H9 (cell line): ENCODE measurements around the gene HABP4. TPM values are rescaled to one million over a fixed set of nuclear protein-coding genes. Genes with fewer than 3 reads are reported as not detected.

Experiments used
- DNase-seq: peaks from one replicate; pipeline ENCODE4 v3.0.0-alpha.2; 2017
- H2AFZ ChIP-seq: one replicate; pipeline ENCODE4 v1.6.1; 2013; ENCODE audit warnings: mild to moderate bottlenecking, low read length, control low read depth, moderate library complexity
- H2AK5ac ChIP-seq: 2 replicates; pipeline ENCODE4 v1.6.1; 2013; ENCODE audit warnings: low read length, control low read depth, mixed read lengths; ENCODE audit not compliant: insufficient read length
- H2BK120ac ChIP-seq: one replicate; pipeline ENCODE4 v1.6.1; 2013; ENCODE audit warnings: low read depth, mild to moderate bottlenecking, low read length, control low read depth, inconsistent platforms; ENCODE audit not compliant: poor library complexity, severe bottlenecking
- H2BK12ac ChIP-seq: 2 replicates; pipeline ENCODE4 v1.6.1; 2013; ENCODE audit warnings: low read length, control low read depth, mixed read lengths, low read depth; ENCODE audit not compliant: insufficient read length
- H2BK15ac ChIP-seq: 2 replicates; pipeline ENCODE4 v1.6.1; 2013; ENCODE audit warnings: low read depth, low read length, control low read depth
- H2BK20ac ChIP-seq: one replicate; pipeline ENCODE4 v1.6.1; 2013; ENCODE audit warnings: low read depth, mild to moderate bottlenecking, low read length, control low read depth, inconsistent platforms; ENCODE audit not compliant: poor library complexity, severe bottlenecking
- H2BK5ac ChIP-seq: 2 replicates; pipeline ENCODE4 v1.6.1; 2013; ENCODE audit warnings: low read length, control low read depth, mixed read lengths; ENCODE audit not compliant: insufficient read length
- H3K14ac ChIP-seq: 2 replicates; pipeline ENCODE4 v1.6.1; 2013; ENCODE audit warnings: low read length, control low read depth; ENCODE audit not compliant: insufficient read depth
- H3K18ac ChIP-seq: 2 replicates; pipeline ENCODE4 v1.6.1; 2013; ENCODE audit warnings: low read depth, mild to moderate bottlenecking, mixed read lengths, low read length, control low read depth; ENCODE audit not compliant: insufficient read length
- H3K23ac ChIP-seq: 2 replicates; pipeline ENCODE4 v1.6.1; 2013; ENCODE audit warnings: low read length, control low read depth, mixed read lengths, low read depth; ENCODE audit not compliant: insufficient read length
- H3K23me2 ChIP-seq: 2 replicates; pipeline ENCODE4 v1.6.1; 2013; ENCODE audit warnings: low read depth, mild to moderate bottlenecking, mixed read lengths, low read length, control low read depth; ENCODE audit not compliant: insufficient read length, poor library complexity, severe bottlenecking
- H3K27ac ChIP-seq: 2 replicates; pipeline ENCODE4 v1.5.1; 2013; ENCODE audit warnings: low read length, control low read depth, mixed read lengths, low read depth; ENCODE audit not compliant: insufficient read length
- H3K27me3 ChIP-seq: 2 replicates; pipeline ENCODE4 v1.6.1; 2013; ENCODE audit warnings: low read length, control low read depth, inconsistent platforms; ENCODE audit not compliant: insufficient read depth
- H3K4ac ChIP-seq: 2 replicates; pipeline ENCODE4 v1.6.1; 2013; ENCODE audit warnings: low read depth, mild to moderate bottlenecking, control low read depth, inconsistent platforms, low read length, moderate library complexity
- H3K4me1 ChIP-seq: 2 replicates; pipeline ENCODE4 v1.6.1; 2013; ENCODE audit warnings: low read length, control low read depth, inconsistent platforms; ENCODE audit not compliant: insufficient read depth
- H3K4me2 ChIP-seq: 2 replicates; pipeline ENCODE4 v1.6.1; 2013; ENCODE audit warnings: low read length, control low read depth, mixed read lengths; ENCODE audit not compliant: insufficient read length, insufficient read depth
- H3K56ac ChIP-seq: 2 replicates; pipeline ENCODE4 v1.6.1; 2013; ENCODE audit warnings: low read depth, mild to moderate bottlenecking, mixed read lengths, low read length, control low read depth; ENCODE audit not compliant: insufficient read length
- H3K79me1 ChIP-seq: 2 replicates; pipeline ENCODE4 v1.6.1; 2013; ENCODE audit warnings: low read depth, mild to moderate bottlenecking, moderate library complexity, low read length, control low read depth, inconsistent platforms; ENCODE audit not compliant: insufficient read depth, poor library complexity, severe bottlenecking
- H3K79me2 ChIP-seq: 2 replicates; pipeline ENCODE4 v1.6.1; 2013; ENCODE audit warnings: low read length, control low read depth, inconsistent platforms; ENCODE audit not compliant: insufficient read depth
- H3K9ac ChIP-seq: 2 replicates; pipeline ENCODE4 v1.6.1; 2013; ENCODE audit warnings: low read length, control low read depth, mixed read lengths; ENCODE audit not compliant: insufficient read length; ENCODE audit errors: extremely low read depth
- H3K9me3 ChIP-seq: one replicate; pipeline ENCODE4 v1.6.1; 2013; ENCODE audit warnings: low read depth, low read length, inconsistent platforms; ENCODE audit not compliant: control insufficient read depth
- H3T11ph ChIP-seq: one replicate; pipeline ENCODE4 v1.6.1; 2013; ENCODE audit warnings: mild to moderate bottlenecking, low read length, control low read depth, inconsistent platforms
- H4K20me1 ChIP-seq: one replicate; pipeline ENCODE4 v1.6.1; 2013; ENCODE audit not compliant: control insufficient read depth, insufficient read length, insufficient read depth
- H4K5ac ChIP-seq: 2 replicates; pipeline ENCODE4 v1.6.1; 2013; ENCODE audit warnings: low read depth, mild to moderate bottlenecking, mixed read lengths, low read length, control low read depth; ENCODE audit not compliant: insufficient read length
- H4K8ac ChIP-seq: replicated peaks from 2 replicates; pipeline ENCODE4 v1.6.1; 2013; ENCODE audit warnings: low read length, control low read depth, mixed read lengths, low read depth; ENCODE audit not compliant: insufficient read length
- H4K91ac ChIP-seq: 2 replicates; pipeline ENCODE4 v1.6.1; 2013; ENCODE audit warnings: low read depth, mild to moderate bottlenecking, moderate library complexity, mixed read lengths, low read length, control low read depth; ENCODE audit not compliant: insufficient read length
- H3K27ac Mint-ChIP-seq, 3 experiments: 2 replicates in 2 of 3; 3 replicates in 1 of 3; pipeline ENCODE4 v1.8.0; 2020 to 2021; ENCODE audit warnings: mixed read lengths in 3 of 3, mild to moderate bottlenecking in 1 of 3, moderate library complexity in 1 of 3
- H3K27me3 Mint-ChIP-seq: 2 replicates; pipeline ENCODE4 v1.8.0; 2021; ENCODE audit warnings: low read depth, mild to moderate bottlenecking, moderate library complexity, mixed read lengths
- H3K36me3 Mint-ChIP-seq, 3 experiments: 2 replicates in 2 of 3; 3 replicates in 1 of 3; pipeline ENCODE4 v1.8.0; 2020 to 2021; ENCODE audit warnings: low read depth in 3 of 3, mixed read lengths in 3 of 3; ENCODE audit not compliant: insufficient read depth in 1 of 3
- H3K4me1 Mint-ChIP-seq, 2 experiments: 2 replicates each; pipeline ENCODE4 v1.8.0; 2020; ENCODE audit warnings: mixed read lengths in 2 of 2
- H3K4me3 Mint-ChIP-seq, 2 experiments: 2 replicates in 1 of 2; 3 replicates in 1 of 2; pipeline ENCODE4 v1.8.0; 2020 to 2021; ENCODE audit warnings: mild to moderate bottlenecking in 2 of 2, mixed read lengths in 2 of 2, moderate library complexity in 1 of 2
- H3K9me3 Mint-ChIP-seq, 2 experiments: 2 replicates in 1 of 2; 3 replicates in 1 of 2; pipeline ENCODE4 v1.8.0; 2020; ENCODE audit warnings: mild to moderate bottlenecking in 2 of 2, mixed read lengths in 2 of 2, moderate library complexity in 1 of 2
- WGBS: extraction: QIAGEN DNeasy Blood & Tissue Kit; methylation state at CpG from one replicate; pipeline ENCODE4 v1.1.7; 2013; ENCODE audit warnings: missing lambda C conversion rate, low lambda C conversion rate, mixed read lengths; ENCODE audit not compliant: insufficient read length; ENCODE audit errors: extremely low coverage; 5-methylcytosine and 5-hydroxymethylcytosine counted together
- total RNA-seq: library from RNA; stranded (reverse); gene quantifications from 2 replicates; pipeline ENCODE4 v1.2.1, GENCODE V29; 2021
- TF ChIP-seq, protein P1 (sequence below): fragments of 200-600 bp; sonication (generic); conservative IDR thresholded peaks from 3 replicates; pipeline ENCODE4 v1.8.0; 2021; ENCODE audit warnings: antibody characterized with exemption, mild to moderate bottlenecking

Gene HABP4
- total RNA-seq, 1 experiment from 2014 or later = 7.5 TPM

DNA sequence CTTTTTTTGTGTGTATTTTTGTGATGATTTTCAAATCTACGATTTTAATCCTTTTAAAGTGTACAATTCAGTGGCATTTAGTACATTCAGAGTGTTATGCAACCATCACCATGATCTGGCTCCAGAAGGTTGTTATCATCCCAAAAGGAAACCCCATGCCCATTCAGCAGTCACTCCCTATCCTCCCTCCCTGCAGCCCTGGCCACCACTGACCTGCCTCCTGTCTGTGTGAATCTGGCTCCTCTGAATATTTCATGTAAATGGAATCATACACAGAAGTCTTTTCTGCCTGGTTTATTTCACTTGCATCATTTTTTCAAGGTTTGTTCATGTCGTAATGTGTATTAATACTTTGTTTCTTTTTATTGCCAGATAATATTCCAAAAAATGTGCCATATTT is 32.5 kb downstream of the HABP4 start:
- Histone ChIP-seq H2BK5ac (no peak overlapping the region), H2BK120ac (no peak overlapping the region), H3K27me3 (no peaks in the 10 kb centered on the region), H2AFZ (no peak overlapping the region), H2AK5ac (no peak overlapping the region), H3K9ac (no peak overlapping the region), H3K4me1 (no peaks in the 10 kb centered on the region), H3K4me2 (no peak overlapping the region), H3K14ac (no peak overlapping the region), H2BK15ac (no peak overlapping the region), H4K5ac (no peak overlapping the region), H3T11ph (no peak overlapping the region), H3K79me1 (no peaks in the 10 kb centered on the region), H4K20me1 (no peaks in the 10 kb centered on the region), H2BK20ac (no peak overlapping the region), H4K8ac (no peak overlapping the region), H3K23me2 (no peaks in the 10 kb centered on the region), H4K91ac (no peak overlapping the region), H2BK12ac (no peak overlapping the region), H3K56ac (no peak overlapping the region), H3K4ac (no peak overlapping the region), H3K79me2 (no peaks in the 10 kb centered on the region), H3K9me3 (no peaks in the 10 kb centered on the region), H3K27ac (no peak overlapping the region), H3K23ac (no peak overlapping the region), H3K18ac (no peak overlapping the region)
- WGBS = no CpG with 5 or more reads among the region's 2 CpGs
- Mint-ChIP-seq H3K36me3 (peaks cover 3 to 30% (median 18%) of the 10 kb centered on the region in 3 experiments; a peak in 6 of 7 replicates), H3K4me3 (no peak overlapping the region), H3K27ac (no peak overlapping the region), H3K27me3 (no peaks in the 10 kb centered on the region), H3K9me3 (no peaks in the 10 kb centered on the region), H3K4me1 (no peaks in the 10 kb centered on the region)
- DNase-seq = no peak
- TF ChIP-seq, protein P1, sequence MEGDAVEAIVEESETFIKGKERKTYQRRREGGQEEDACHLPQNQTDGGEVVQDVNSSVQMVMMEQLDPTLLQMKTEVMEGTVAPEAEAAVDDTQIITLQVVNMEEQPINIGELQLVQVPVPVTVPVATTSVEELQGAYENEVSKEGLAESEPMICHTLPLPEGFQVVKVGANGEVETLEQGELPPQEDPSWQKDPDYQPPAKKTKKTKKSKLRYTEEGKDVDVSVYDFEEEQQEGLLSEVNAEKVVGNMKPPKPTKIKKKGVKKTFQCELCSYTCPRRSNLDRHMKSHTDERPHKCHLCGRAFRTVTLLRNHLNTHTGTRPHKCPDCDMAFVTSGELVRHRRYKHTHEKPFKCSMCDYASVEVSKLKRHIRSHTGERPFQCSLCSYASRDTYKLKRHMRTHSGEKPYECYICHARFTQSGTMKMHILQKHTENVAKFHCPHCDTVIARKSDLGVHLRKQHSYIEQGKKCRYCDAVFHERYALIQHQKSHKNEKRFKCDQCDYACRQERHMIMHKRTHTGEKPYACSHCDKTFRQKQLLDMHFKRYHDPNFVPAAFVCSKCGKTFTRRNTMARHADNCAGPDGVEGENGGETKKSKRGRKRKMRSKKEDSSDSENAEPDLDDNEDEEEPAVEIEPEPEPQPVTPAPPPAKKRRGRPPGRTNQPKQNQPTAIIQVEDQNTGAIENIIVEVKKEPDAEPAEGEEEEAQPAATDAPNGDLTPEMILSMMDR = no peak
